GM19452 (cell line): ENCODE results near the gene ADGRF3.
"Not testable (repeated sequence)": the region's sequence is repeated elsewhere in the genome, so short reads cannot be mapped to it uniquely, and the experiment has no call there.

Experiments
- ATAC-seq: cut with Tn5 transposase; IDR thresholded peaks from one replicate; pipeline ENCODE4 v1.9.1; 2021; ENCODE audit not compliant: unreplicated experiment

ADGRF3 gene

GRCh38 chr2:26283606-26284005, 63.0 kb downstream of the ADGRF3 start:
- no peak for ATAC-seq

- ATAC-seq, result no peak
Measured at GRCh38 chr2:26281226-26281625, 65.4 kb downstream of the ADGRF3 start.

GRCh38 chr2:26279886-26280285, 66.7 kb downstream of the ADGRF3 start:
- no peak for ATAC-seq

- ATAC-seq, result no peak
Measured at GRCh38 chr2:26276484-26277227, 69.9 kb downstream of the ADGRF3 start.

GRCh38 chr2:26274058-26274613, 72.5 kb downstream of the ADGRF3 start:
- no peak for ATAC-seq

- ATAC-seq, result no peak
Measured at GRCh38 chr2:26273501-26273900, 73.1 kb downstream of the ADGRF3 start.

- ATAC-seq, result no peak
Measured at GRCh38 chr2:26270373-26270772, 76.2 kb downstream of the ADGRF3 start.

- ATAC-seq, result no peak
Measured at GRCh38 chr2:26269571-26270158, 76.9 kb downstream of the ADGRF3 start.

GRCh38 chr2:26268670-26269385, 77.8 kb downstream of the ADGRF3 start:
- ATAC-seq, result not testable (repeated sequence)

GRCh38 chr2:26268213-26268612, 78.4 kb downstream of the ADGRF3 start:
- ATAC-seq, result no peak

- not testable (repeated sequence) for ATAC-seq
Measured at GRCh38 chr2:26258836-26259235, 87.8 kb downstream of the ADGRF3 start.
